Loucy (cell line): ENCODE measurements around the gene PSMD11.

Experiments
- H2AFZ ChIP-seq: fragments of 200-600 bp; sonication (generic); 2 replicates; pipeline ENCODE4 v1.6.0; 2016; ENCODE audit warnings: antibody characterized with exemption, mild to moderate bottlenecking, low read length, moderate library complexity
- H3F3A ChIP-seq: fragments of 200-600 bp; 2 replicates; pipeline ENCODE4 v1.6.0; 2016; ENCODE audit warnings: antibody characterized with exemption, low read depth, mild to moderate bottlenecking
- H3K27me3 ChIP-seq: fragments of 200-600 bp; sonication (generic); 2 replicates; pipeline ENCODE4 v1.6.1; 2014; ENCODE audit warnings: low read length, mild to moderate bottlenecking; ENCODE audit not compliant: insufficient read depth, poor library complexity, severe bottlenecking
- H3K36me3 ChIP-seq: fragments of 200-600 bp; sonication (generic); 2 replicates; pipeline ENCODE4 v1.6.1; 2016; ENCODE audit warnings: low read length; ENCODE audit not compliant: insufficient read depth
- H3K4me1 ChIP-seq: fragments of 200-600 bp; sonication (generic); 2 replicates; pipeline ENCODE4 v1.5.1; 2014; ENCODE audit warnings: low read length, mild to moderate bottlenecking; ENCODE audit not compliant: insufficient read depth, poor library complexity, severe bottlenecking
- H3K4me2 ChIP-seq: fragments of 200-600 bp; sonication (generic); 2 replicates; pipeline ENCODE4 v1.6.0; 2014; ENCODE audit warnings: antibody characterized with exemption, low read length, low read depth, mild to moderate bottlenecking; ENCODE audit not compliant: poor library complexity, severe bottlenecking
- H3K4me3 ChIP-seq: fragments of 200-600 bp; sonication (generic); 2 replicates; pipeline ENCODE4 v1.5.1; 2014; ENCODE audit warnings: low read length, mild to moderate bottlenecking, mixed read lengths; ENCODE audit not compliant: poor library complexity, severe bottlenecking
- H3K79me2 ChIP-seq: fragments of 200-600 bp; sonication (generic); 2 replicates; pipeline ENCODE4 v1.6.1; 2014; ENCODE audit warnings: low read length; ENCODE audit not compliant: insufficient read depth
- H3K9ac ChIP-seq: fragments of 200-600 bp; sonication (generic); 2 replicates; pipeline ENCODE4 v1.6.0; 2014; ENCODE audit warnings: mild to moderate bottlenecking, low read depth, low read length, moderate library complexity; ENCODE audit not compliant: poor library complexity, severe bottlenecking
- H3K9me2 ChIP-seq: fragments of 200-600 bp; sonication (generic); replicated peaks from 2 replicates; pipeline ENCODE4 v1.6.1; 2016; ENCODE audit warnings: low read depth, low read length, mixed read lengths
- H3K9me3 ChIP-seq: fragments of 200-600 bp; sonication (generic); 2 replicates; pipeline ENCODE4 v1.6.1; 2014; ENCODE audit warnings: mild to moderate bottlenecking, antibody characterized with exemption, low read length, low read depth; ENCODE audit not compliant: insufficient read depth
- H4K20me1 ChIP-seq: fragments of 200-600 bp; sonication (generic); 2 replicates; pipeline ENCODE4 v1.6.0; 2014; ENCODE audit warnings: antibody characterized with exemption, low read length, mild to moderate bottlenecking; ENCODE audit not compliant: insufficient read depth, poor library complexity, severe bottlenecking
- EZH2phosphoT487 ChIP-seq: fragments of 200-600 bp; IDR thresholded peaks from 2 replicates; pipeline ENCODE4 v1.6.1; 2018; ENCODE audit warnings: antibody characterized with exemption, mild to moderate bottlenecking, moderate library complexity, borderline replicate concordance
- TF ChIP-seq, protein P1 (sequence below): fragments of 200-600 bp; sonication (generic); conservative IDR thresholded peaks from 2 replicates; pipeline ENCODE4 v1.5.1; 2014; ENCODE audit warnings: mild to moderate bottlenecking, antibody characterized with exemption, low read length

The PSMD11 gene

DNA sequence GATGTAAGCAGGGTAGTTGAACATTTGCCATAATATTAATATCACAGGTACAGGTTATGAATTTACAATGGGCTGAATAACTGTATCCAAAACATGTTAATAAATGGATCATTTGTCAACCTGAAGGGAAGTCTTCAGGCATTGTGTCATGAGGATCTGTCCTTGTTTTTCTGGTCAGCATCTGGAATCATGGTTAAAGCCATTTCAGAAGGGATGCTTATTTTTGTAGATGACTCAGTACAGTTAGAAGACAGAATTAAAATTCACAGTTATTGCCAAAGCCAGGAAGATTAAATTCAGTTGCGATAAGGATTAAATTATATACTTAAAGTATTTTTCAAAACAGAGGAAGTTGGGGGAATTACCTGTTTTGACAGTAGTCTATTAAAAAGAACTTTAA, 8.0 kb downstream of the PSMD11 start:
- Histone ChIP-seq H2AFZ (no peak overlapping the region), H3K36me3 (peaks cover 80% of the 10 kb centered on the region), H3K27me3 (no peaks in the 10 kb centered on the region), H3K9ac (no peak overlapping the region), H3K9me2 (no peaks in the 10 kb centered on the region), H3F3A (no peaks in the 10 kb centered on the region), H3K79me2 (peaks cover 68% of the 10 kb centered on the region), H3K4me2 (no peak overlapping the region), H4K20me1 (peaks cover 44% of the 10 kb centered on the region), H3K4me3 (no peak overlapping the region), H3K9me3 (no peaks in the 10 kb centered on the region), H3K4me1 (peaks cover 25% of the 10 kb centered on the region)
- TF ChIP-seq, protein P1, sequence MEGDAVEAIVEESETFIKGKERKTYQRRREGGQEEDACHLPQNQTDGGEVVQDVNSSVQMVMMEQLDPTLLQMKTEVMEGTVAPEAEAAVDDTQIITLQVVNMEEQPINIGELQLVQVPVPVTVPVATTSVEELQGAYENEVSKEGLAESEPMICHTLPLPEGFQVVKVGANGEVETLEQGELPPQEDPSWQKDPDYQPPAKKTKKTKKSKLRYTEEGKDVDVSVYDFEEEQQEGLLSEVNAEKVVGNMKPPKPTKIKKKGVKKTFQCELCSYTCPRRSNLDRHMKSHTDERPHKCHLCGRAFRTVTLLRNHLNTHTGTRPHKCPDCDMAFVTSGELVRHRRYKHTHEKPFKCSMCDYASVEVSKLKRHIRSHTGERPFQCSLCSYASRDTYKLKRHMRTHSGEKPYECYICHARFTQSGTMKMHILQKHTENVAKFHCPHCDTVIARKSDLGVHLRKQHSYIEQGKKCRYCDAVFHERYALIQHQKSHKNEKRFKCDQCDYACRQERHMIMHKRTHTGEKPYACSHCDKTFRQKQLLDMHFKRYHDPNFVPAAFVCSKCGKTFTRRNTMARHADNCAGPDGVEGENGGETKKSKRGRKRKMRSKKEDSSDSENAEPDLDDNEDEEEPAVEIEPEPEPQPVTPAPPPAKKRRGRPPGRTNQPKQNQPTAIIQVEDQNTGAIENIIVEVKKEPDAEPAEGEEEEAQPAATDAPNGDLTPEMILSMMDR = no peak
- no peak for TF ChIP-seq EZH2phosphoT487

DNA sequence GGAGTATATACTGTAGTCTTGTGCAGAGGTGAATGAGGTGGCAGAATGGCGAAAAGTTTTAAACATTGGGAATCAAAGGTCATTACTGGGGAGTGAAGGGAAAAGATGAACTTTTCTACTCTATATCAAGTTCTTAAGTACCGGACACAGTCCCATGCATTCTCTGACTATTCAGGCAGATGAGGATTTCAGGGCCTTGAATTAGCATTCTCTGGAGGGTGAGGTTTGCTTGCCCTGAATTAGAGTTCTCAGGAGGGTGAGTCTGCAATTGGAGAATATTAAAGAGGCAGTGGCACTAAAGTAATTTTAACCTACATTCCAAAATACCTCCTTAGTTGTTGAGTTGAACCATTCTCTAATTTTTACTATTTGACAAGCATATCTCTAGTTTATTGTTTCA, 9.1 kb downstream of the PSMD11 start:
- Histone ChIP-seq H3K4me1 (peaks cover 30% of the 10 kb centered on the region), H4K20me1 (peaks cover 44% of the 10 kb centered on the region), H3K27me3 (no peaks in the 10 kb centered on the region), H3K9ac (no peak overlapping the region), H2AFZ (no peak overlapping the region), H3K36me3 (peaks cover 88% of the 10 kb centered on the region), H3K79me2 (peaks cover 61% of the 10 kb centered on the region), H3K4me3 (no peak overlapping the region), H3K9me3 (no peaks in the 10 kb centered on the region), H3F3A (no peaks in the 10 kb centered on the region), H3K4me2 (no peak overlapping the region), H3K9me2 (no peaks in the 10 kb centered on the region)
- no peak for TF ChIP-seq EZH2phosphoT487
- TF ChIP-seq, protein P1 = no peak

DNA sequence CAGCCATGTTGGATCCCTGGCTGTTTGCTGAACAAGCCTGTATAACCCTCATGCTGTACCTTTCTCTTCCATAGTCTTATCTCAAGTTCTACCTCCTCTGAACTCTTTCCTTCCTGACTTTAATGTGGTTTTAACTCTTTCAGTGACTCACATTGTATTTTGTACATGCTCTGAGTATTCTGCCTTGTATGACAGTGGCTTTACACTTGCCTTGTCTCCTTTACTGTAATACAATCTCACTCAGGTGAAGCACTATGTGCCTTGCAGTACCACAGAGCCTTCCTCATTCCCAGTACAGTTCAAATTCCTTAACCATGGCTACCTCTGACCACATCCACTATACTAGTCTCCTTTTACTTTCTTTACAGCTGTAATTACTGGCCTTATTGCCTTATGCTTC, 14.1 kb downstream of the PSMD11 start:
- H3K4me2 ChIP-seq = peak overlapping the region; percentile 46
- H3K4me1 ChIP-seq = peaks cover 12% of the 10 kb centered on the region
- no peak overlapping the region for H3K4me3 ChIP-seq
- no peaks in the 10 kb centered on the region for H3K27me3 ChIP-seq
- H3K36me3 ChIP-seq = peaks cover 82% of the 10 kb centered on the region
- peaks cover 20% of the 10 kb centered on the region for H4K20me1 ChIP-seq
- H3K79me2 ChIP-seq = peaks cover 34% of the 10 kb centered on the region; the same call in 1 of the 2 replicates
- no peak for TF ChIP-seq EZH2phosphoT487
- TF ChIP-seq, protein P1 = no peak
- H3K9me3 ChIP-seq = no peaks in the 10 kb centered on the region
- peak overlapping the region; percentile 2 for H3K9ac ChIP-seq
- H2AFZ ChIP-seq = no peak overlapping the region
- no peaks in the 10 kb centered on the region for H3F3A ChIP-seq
- no peaks in the 10 kb centered on the region for H3K9me2 ChIP-seq
